Thyroid gland (tissue), 4 donors: ENCODE results near the gene NBL1. TPM values are rescaled to one million over a fixed set of nuclear protein-coding genes. Genes with fewer than 3 reads are reported as not detected.

ENCODE experiments used
- DNase-seq, 2 donors: peaks; one replicate each; pipeline ENCODE4 v3.0.0-alpha.2; 2019
- H3K27ac ChIP-seq, 3 donors: fragments of 200-600 bp; sonication (generic); 1 replicate in 2 of 3; 2 replicates in 1 of 3; pipeline ENCODE4 v1.5.1; 2016 to 2019; ENCODE audit warnings: mild to moderate bottlenecking in 1 of 3, moderate library complexity in 1 of 3
- H3K27me3 ChIP-seq: fragments of 200-600 bp; sonication (generic); one replicate; pipeline ENCODE4 v1.5.1; 2019
- H3K36me3 ChIP-seq, 2 donors: fragments of 200-600 bp; sonication (generic); one replicate each; pipeline ENCODE4 v1.5.1; 2016 to 2019
- H3K4me1 ChIP-seq, 2 donors: fragments of 200-600 bp; sonication (generic); one replicate each; pipeline ENCODE4 v1.5.1; 2017 to 2019
- H3K4me3 ChIP-seq, 3 donors: fragments of 200-600 bp; sonication (generic); replicated peaks in 1 of 3; 1 replicate in 2 of 3; 2 replicates in 1 of 3; pipeline ENCODE4 v1.5.1; 2016; ENCODE audit warnings: mild to moderate bottlenecking in 1 of 3
- H3K9me3 ChIP-seq: fragments of 200-600 bp; sonication (generic); one replicate; pipeline ENCODE4 v1.5.1; 2017
- CTCF ChIP-seq, 6 experiments: fragments of 200-600 bp in 3 of 6; fragments of 450-650 bp in 3 of 6; sonication (generic) in 3 of 6; IDR thresholded peaks; one replicate each; pipeline ENCODE4 v1.5.1; 2016 to 2019; ENCODE audit warnings: antibody characterized with exemption in 6 of 6, mild to moderate bottlenecking in 2 of 6, inconsistent platforms in 1 of 6, moderate library complexity in 1 of 6
- POLR2A ChIP-seq, 2 donors: fragments of 450-650 bp; IDR thresholded peaks; one replicate each; pipeline ENCODE4 v1.6.1; 2017; ENCODE audit warnings: antibody characterized with exemption in 2 of 2, mild to moderate bottlenecking in 2 of 2, moderate library complexity in 1 of 2
- WGBS, 2 donors: methylation state at CpG; one replicate each; pipeline ENCODE4 v1.1.5; 2017; 5-methylcytosine and 5-hydroxymethylcytosine counted together
- intact Hi-C: fragments of 100-400 bp; cut with DNase I; formaldehyde crosslinking; loops from one replicate; pipeline ENCODE4 v1.15.1; 2023
- total RNA-seq, 4 donors: library from RNA; depleted of rRNA; stranded (reverse); fragments of >200 nt; gene quantifications; one replicate each; pipeline ENCODE4 v1.2.3, GENCODE V29; 2016

NBL1 gene
- total RNA-seq, 4 donors from 2014 or later, result 29.4 to 70.4 (median 43.6) TPM

DNA sequence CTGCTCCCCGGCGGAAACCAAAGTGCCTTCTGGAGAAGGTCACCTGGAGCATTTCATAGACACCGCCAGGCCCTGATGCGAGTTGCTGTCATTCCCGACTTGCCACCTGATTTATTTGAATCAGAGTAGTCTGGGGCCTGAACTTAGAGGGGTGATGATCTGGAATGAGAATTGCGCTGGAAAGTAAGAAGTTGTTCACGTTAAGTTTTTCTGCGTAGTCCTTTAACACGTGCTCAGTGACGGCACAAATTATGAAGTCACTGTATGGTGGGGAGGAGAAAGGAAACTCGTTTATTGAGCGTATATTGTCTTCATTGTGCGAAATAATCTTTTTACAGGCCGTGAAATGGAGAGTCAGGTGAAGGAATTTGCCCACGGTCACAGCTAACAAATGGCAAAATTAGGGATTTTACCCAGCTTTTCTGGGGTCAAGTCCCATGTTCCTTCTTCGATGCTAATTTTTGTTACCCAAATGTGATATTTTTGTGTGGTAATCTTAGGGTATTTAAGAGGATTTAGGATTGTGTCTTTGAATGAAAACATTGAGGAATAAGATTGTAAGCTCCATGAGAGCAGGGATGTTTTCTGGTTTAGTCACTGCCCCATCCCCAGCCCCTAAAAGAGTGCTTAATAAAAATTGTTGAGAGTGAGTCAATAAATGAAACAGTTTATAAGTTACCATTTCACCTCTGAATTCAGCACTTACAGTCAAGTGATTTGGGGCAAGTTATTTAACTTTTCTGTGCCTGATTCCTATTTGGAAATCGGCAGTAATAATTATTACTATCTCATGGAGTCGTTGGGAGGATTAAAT is 46.4 kb upstream of the NBL1 start:
- Histone ChIP-seq H3K4me1 (peaks cover 21 to 28% of the 10 kb centered on the region in 2 donors), H3K27me3 (no peaks in the 10 kb centered on the region), H3K27ac (peak overlapping the region; percentile 85 to 91 (median 91)), H3K36me3 (no peaks in the 10 kb centered on the region), H3K4me3 (peak overlapping the region; percentile 34 to 84 (median 34)), H3K9me3 (no peaks in the 10 kb centered on the region)
- DNase-seq, result no peak
- intact Hi-C loops, result loop anchor here (5.0 to 10.0 kb wide), 2 partner anchors 47 to 205 kb away; partner anchors contain the start of gene NBL1
- 16 to 19% methylated on average over 16 to 18 of the region's 18 CpGs for WGBS, 2 donors
- no peak for TF ChIP-seq POLR2A (IDR thresholded peaks at IDR 0.05)
- TF ChIP-seq CTCF (IDR thresholded peaks at IDR 0.05), result no peak

- H3K4me3 ChIP-seq, result no peak overlapping the region
- intact Hi-C loops, result loop anchor here (5.0 to 10.0 kb wide), 2 partner anchors 45 to 208 kb away; partner anchors contain the start of gene NBL1
- DNase-seq, result no peak
- no peaks in the 10 kb centered on the region for H3K9me3 ChIP-seq
- no peaks in the 10 kb centered on the region for H3K27me3 ChIP-seq
- 89 to 92% methylated on average over 3 of the region's 3 CpGs for WGBS, 2 donors
- peaks cover 32 to 40% of the 10 kb centered on the region in 2 donors for H3K4me1 ChIP-seq
- H3K27ac ChIP-seq, result no peak overlapping the region
- no peaks in the 10 kb centered on the region for H3K36me3 ChIP-seq
- TF ChIP-seq CTCF (IDR thresholded peaks at IDR 0.05) (no peak), POLR2A (IDR thresholded peaks at IDR 0.05) (no peak)
These were observed 44.3 kb upstream of the NBL1 start for GRCh38 chr1:19599810-19600209.

DNA sequence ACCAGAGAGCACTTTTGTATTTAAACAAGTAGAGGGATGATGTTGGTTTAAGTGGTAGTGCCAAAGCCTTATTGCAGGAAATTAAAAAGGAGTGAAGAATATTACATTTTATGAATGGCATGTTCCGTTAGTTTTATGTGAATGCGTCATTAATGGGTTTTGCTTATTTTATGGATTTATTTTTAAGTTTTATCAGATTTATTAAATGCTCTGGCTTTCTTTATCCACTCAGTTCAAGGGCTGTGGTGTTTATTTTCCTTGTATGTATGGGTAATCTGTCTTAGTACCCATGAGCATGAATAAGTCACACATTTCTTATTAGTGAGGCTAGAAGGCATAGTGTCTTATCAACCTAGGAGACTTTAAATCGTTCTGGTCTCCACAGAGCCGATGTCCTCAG is 41.6 kb upstream of the NBL1 start:
- no peak for TF ChIP-seq CTCF (IDR thresholded peaks at IDR 0.05)
- no peak for TF ChIP-seq POLR2A (IDR thresholded peaks at IDR 0.05)
- no peaks in the 10 kb centered on the region for H3K9me3 ChIP-seq
- H3K4me3 ChIP-seq, result no peak overlapping the region
- H3K27ac ChIP-seq, result no peak overlapping the region
- no peaks in the 10 kb centered on the region for H3K36me3 ChIP-seq
- H3K27me3 ChIP-seq, result no peaks in the 10 kb centered on the region
- DNase-seq, result no peak
- WGBS, 2 donors, result 90 to 92% methylated on average over 4 of the region's 4 CpGs
- H3K4me1 ChIP-seq, result peaks cover 38 to 54% of the 10 kb centered on the region in 2 donors
- intact Hi-C loops, result no loop called here

DNA sequence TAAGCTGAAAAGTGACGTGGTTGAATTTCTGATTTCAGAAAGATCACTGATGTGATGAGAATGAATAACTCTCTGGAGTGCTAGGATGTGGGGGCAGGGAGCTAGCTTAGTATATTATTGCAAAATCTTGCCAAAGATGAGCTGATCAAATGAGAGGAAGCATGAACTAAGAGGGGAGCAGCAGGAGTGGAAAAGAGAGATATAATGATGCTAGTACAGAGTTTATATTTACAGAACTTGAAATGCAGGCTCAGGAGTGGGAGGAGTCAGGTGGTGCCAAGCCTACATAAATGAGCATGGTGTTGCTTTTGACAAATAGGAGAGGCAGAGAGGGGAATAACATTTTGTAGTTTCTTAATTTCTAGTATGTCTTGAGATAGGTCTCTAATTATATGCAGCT is 38.1 kb upstream of the NBL1 start:
- H3K27ac ChIP-seq, result no peak overlapping the region
- no peaks in the 10 kb centered on the region for H3K27me3 ChIP-seq
- no peak for DNase-seq
- H3K9me3 ChIP-seq, result no peaks in the 10 kb centered on the region
- H3K36me3 ChIP-seq, result no peaks in the 10 kb centered on the region
- no peak overlapping the region for H3K4me3 ChIP-seq
- WGBS, 2 donors, result 83 to 84% methylated on average over 1 of the region's 1 CpG
- no peak for TF ChIP-seq POLR2A (IDR thresholded peaks at IDR 0.05)
- TF ChIP-seq CTCF (IDR thresholded peaks at IDR 0.05), result no peak
- intact Hi-C loops, result no loop called here
- H3K4me1 ChIP-seq, result peaks cover 31 to 37% of the 10 kb centered on the region in 2 donors
